Stimulated activated CD8-positive, alpha-beta memory T cell treated with anti-CD3 and anti-CD28 coated beads, Interleukin-7, amount 100 ng/mL, for 48 hours (primary cell): ENCODE data around the gene HOXC10.

Experiments used
- DNase-seq, 2 donors: peaks; one replicate each; pipeline ENCODE4 v3.0.0-alpha.2; 2020; ENCODE audit warnings: low read depth in 1 of 2; ENCODE audit errors: extremely low read depth in 1 of 2

The HOXC10 gene

DNA sequence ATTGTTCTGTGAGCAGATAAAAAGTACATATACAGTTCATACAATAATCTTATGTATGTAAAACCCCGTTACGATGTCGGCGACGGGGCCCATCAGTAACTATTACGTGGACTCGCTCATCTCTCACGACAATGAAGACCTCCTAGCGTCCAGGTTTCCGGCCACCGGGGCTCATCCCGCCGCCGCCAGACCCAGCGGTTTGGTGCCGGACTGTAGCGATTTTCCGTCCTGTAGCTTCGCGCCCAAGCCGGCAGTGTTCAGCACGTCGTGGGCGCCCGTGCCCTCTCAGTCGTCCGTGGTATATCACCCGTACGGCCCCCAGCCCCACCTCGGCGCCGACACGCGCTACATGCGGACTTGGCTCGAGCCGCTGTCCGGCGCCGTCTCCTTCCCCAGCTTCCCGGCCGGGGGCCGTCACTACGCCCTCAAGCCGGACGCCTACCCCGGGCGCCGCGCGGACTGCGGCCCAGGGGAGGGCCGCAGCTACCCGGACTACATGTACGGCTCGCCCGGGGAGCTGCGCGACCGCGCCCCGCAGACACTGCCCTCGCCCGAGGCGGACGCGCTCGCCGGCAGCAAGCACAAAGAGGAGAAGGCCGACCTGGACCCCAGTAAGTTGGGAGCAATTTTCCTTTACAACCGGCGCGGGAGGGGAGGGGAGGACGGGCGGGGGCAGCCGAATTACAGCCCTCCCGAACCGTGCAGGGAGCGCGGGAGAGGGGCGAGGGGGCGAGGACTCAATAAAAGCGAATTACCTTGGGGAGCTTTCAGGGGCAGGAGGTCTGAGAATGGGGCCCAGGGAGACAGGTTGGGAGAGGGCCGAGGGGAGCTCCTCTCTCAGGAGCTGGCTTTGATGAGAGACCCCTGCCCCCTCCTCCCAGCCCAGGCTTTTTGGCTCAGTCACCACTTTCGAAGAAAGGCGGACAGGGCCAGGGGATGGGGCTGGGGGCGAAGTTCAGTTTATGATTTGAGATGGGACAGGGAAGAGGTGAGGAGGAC is 15.5 kb downstream of the HOXC10 start, which contains the start of gene HOXC9:
Gene HOXC9, plus strand, starts transcription at position 46 of the 999 bp plus-strand sequence. Its CDS starts 28 bp downstream, at position 74.
- DNase-seq, result no peak

DNA sequence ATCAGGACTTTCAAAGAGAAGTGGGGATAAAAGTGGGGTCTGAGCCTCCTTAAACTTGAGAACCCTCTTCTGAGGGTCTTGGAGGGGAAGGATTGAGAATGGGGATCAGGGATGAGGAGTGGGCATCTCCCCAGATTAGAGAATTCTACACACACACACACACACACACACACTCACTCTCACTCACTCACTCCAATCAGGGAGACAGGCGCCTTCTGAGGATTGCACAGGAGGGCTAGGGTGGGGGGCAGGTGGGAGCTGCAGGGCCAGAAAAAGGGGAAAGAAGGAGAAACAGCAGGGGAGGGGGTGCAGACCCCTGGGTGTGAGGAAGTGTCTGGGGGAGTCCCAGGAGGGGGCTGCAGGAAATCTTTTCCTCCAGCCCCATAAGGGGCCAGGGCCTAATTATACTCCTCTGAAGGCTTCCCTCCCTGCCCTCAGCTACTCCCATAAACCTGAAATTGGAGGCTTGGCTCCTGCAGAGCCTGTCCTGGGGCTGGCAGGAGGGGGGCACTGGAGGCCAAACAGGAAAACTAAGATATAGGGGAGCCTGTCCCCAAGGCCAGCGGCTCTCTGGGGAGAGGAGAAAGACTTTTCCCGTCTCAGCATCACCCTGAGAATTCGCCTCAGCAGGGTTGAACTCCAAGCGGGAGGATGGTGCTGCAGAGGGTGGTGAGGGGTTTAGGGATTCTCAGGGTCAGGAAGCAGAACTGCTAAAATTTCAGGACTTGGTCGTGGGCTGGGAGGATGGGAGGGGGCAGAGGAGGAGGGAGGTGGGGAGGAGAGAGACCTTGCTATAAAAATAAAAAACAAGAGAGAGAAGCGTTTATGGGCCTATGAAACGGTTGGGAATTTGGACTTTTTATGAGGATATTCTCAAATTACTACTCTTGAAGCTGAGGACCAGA is 16.6 kb downstream of the HOXC10 start:
- no peak for DNase-seq

DNA sequence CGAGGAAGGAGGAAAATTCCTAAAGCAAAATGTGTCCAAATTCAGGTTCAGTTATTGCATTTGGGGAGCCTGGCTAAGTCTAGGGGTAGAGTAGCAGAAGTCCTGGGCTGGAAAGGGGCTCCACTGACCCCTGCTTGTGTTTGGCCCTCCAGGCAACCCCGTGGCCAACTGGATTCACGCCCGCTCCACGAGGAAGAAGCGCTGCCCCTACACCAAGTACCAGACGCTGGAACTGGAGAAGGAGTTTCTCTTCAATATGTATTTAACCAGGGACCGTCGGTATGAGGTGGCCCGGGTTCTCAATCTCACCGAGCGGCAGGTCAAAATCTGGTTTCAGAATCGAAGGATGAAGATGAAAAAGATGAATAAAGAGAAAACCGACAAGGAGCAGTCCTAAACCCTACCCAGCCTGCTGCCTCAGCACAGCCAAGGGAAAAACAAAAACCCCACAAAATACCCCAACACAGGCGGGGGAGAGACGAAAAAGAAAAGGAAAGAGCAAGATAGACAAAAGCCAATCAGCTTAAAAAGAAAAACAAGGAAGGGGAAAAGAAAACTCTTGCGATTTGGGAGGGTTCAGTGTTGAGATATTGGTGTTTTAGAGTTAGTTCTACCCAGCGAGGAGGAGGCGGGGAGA is 17.4 kb downstream of the HOXC10 start:
- DNase-seq, result no peak

DNA sequence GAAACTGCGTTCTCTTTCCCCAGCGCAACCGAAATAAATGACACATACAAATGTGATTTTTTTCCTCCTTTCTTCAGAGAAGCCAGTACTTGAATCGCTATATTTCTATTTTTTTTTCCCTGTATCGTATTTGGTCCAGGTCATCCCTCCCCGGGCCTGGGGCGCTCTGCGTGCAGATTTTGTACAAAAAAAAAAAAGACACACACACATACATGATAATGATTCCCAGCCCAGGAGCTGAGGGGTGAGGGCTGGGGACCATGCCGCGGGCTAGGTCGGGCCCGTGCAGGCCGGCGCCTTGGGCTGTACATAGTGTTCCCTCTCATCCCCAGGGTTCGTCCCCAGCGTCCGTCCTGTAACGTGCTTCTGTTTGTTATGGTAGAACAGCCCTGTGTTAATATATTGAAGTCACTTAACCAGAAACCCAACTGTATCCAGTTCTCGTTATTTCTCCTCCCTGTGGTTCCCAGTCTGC is 18.0 kb downstream of the HOXC10 start:
- DNase-seq, result no peak

DNA sequence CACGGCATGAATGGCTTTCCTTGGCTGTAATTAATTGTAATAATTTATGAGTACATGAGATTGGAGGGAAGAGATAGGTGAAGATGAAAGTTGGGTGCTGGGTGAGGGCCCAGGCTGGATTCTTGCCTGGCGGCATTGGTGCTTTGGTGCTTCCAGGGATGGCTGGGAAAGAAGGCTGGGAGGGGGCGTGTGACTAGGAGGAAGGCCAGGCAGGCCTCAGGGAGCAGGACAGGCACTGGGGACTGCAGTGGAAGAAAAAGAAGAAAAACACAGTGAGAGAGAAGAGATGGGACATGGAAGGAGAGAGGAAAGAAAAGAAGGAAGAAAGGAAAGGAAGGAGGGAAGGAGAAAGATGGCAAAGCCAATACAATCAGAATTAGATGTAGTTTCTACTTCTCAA is 18.7 kb downstream of the HOXC10 start:
- no peak for DNase-seq

DNA sequence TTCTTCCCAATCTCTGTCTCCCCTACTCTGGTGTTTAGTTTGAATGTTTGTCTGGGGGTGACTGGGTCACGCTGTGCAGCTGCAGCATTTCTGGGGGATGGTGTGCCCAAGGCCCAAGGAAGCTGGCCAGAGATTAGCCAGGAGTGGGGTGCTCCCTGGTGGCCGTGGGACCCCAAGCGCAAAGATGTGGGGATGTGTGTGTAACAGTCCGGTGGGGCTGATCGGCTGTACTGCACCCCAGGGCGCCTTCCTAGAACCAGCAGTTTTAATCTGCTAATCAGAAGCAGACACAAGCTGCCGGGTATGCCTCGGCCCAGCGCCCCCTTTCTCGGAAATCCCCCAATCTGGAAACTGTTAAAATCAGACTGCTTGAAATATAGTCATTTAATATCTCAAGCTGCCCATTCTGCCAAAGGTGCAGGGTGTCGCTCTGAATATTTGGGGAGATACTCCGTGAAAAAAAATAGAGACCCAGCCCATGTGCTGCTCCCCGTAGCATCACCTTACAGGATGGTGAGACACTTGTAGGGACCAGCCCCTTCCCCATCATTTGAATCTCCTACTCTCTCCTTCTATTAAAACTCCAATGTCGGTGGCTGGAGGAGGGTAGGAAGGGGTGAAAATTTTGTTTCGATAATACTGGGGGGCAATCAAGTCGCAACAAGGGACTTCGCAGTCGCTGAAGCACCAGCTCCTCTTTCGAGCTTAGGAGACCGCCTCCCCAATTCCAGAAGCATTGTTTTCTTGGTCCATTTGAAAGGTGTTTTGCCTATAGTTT is 19.3 kb downstream of the HOXC10 start:
- DNase-seq, result no peak

DNA sequence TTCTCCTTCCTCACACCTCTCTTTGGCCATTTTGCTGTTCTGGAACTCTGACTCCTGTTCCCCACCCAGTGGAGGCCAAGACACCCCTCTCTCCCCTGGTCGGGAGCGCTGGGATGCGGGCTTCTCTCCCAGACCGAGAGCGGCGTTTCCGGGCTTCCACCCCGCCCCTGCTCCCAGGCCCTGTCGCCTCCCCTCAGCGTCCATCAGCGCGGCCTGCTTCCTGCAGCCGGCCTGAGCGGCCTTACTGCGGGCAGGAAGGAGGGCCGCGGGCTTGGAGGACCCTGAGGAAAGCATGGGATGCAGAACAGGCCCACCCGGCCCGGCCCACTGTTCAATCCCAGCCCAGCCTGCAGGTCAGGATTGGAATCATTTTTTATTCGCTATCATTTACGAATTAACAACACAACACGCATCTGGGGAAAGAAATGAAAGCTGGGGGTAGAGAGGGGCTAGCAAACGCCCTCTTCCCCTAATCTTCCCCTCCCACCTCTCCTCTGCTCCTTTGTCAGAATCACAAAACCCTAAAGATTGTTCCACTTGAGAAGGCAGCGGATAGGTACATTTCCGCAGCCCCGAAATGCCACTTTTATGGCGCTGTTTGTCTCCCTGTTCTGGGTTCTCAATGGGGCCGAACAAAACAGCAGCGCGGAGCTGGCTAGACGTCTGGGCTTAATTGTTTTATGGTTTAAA is 20.0 kb downstream of the HOXC10 start:
- DNase-seq, result no peak

DNA sequence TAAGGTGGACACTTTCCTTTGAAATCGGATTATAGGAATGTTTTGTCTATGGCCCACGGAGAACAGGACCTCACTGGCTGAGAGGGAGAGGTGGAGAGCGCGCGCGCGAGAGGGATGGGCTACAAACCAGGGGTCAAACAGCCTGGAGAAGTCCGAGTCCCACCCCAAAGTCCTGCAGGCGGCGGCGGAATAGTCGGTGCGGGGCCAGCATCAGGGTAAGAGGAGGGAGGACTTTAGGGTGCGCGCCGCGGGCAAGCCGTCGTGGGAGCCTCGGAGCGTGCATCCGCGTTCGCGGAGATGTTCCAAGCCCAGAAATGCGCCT is 20.5 kb downstream of the HOXC10 start:
- DNase-seq, result no peak

DNA sequence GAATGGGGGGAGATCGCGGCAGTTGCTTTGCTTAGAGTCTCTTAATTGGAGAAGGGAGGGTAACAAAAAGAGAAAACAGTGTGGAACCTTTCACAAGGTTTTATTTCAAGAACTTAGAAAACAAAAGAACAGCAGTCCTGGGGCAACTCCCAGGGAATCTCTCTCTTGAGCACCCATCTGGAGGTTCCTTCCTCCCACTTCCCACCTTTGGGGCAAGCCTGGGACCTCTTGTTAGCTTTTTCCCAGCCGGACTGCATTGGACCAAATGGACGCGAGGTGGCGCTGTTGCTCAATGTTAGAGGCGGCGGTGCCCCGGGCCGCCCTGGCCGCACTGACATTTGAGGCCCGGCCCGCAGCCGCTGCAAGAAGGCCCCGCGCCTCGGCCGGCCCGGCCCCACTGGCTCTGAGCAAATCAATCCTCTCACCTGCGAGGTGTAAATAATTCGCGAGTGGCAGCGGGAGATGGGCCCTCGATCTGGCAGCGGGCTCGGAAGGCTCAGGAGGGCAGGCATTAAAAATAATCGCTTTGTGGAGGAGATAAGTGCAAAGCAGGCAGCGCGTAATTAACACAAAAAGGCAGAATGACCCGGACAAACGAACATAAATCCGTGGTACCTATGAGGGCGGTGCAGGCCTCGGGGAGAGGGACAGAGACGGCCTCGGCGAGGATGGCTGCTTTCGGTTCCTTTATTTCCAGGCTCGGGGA is 21.1 kb downstream of the HOXC10 start:
- peak; percentile 54 to 69 for DNase-seq

DNA sequence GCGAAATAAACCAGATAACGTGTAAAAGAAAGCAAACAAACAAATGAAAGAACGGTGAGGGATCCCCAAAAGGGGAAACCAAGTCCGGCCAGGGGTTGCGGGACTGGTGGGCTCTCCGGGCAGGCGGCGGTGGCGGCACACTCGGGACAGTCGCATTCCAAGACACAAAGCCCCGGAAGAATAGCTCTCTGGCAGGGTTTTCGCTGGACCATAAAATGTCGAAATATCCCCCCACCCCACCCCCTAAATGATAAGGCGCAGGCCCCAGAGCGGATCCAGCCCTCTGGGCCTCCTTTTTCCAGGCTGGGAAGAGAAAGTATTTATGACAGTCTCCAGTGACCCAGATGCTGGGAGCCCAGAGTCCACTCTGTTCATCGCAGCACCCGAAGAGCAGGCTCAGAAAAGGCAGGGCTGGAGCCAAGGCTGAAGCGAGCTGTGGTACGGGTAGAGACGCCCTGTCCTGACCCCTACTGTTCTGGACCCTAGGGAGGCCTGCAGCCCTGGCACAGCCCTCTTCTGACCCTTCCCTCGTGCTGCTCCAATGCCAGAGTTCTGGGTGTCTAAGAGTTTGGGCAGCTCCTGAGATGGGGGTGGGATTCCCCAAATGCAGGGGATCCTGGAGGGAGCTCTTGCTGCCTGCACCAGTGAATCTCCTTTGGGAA is 21.7 kb downstream of the HOXC10 start:
- no peak for DNase-seq

DNA sequence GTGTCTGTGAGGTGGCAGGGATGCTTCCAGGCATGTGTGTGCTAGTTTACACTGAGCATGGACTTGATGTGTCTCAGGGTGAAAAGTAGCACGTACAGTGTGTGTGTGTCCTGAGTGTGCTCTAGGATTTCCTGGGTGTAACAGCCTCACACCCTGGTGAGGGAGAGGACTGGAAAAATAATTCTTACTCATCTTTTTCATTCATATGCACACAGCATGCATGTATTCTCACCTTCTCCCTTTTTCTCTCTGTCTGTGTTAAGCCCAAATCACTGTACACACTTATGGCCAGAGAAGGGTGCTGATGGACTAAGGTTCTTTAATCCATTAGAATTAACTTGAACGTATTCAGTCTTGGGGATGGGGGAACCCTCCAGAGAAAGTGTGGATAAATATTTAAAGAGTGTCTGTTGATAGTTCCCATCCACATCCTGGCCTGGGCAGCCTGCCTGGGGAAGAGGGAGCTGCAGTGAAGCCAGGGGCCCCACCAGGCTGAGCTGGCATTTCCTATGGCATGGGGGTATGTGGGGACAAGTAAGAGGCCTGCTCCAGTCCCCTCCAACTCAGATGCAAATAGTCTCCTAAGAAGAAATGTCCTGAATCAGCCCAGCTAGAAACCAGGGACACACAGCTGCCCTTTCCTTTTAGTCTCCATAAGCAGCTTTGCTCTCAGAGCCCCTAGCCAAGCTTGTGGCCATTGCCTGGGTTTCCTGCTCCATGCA is 22.8 kb downstream of the HOXC10 start:
- no peak for DNase-seq

DNA sequence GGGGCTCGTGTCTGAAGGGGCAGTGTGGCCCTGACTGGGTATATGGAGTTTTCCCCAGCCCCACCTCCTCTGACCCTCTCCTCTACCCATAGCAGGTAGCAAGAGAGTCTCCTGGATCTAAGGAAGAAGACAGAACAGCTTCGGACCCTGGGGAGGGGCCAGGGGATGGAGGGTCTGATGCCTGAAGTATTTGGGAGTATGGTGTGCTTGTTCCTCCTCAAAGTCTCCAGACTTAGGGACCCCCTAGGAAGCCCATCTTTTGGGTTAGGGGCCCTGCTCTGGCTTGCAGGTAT is 23.3 kb downstream of the HOXC10 start:
- no peak for DNase-seq

DNA sequence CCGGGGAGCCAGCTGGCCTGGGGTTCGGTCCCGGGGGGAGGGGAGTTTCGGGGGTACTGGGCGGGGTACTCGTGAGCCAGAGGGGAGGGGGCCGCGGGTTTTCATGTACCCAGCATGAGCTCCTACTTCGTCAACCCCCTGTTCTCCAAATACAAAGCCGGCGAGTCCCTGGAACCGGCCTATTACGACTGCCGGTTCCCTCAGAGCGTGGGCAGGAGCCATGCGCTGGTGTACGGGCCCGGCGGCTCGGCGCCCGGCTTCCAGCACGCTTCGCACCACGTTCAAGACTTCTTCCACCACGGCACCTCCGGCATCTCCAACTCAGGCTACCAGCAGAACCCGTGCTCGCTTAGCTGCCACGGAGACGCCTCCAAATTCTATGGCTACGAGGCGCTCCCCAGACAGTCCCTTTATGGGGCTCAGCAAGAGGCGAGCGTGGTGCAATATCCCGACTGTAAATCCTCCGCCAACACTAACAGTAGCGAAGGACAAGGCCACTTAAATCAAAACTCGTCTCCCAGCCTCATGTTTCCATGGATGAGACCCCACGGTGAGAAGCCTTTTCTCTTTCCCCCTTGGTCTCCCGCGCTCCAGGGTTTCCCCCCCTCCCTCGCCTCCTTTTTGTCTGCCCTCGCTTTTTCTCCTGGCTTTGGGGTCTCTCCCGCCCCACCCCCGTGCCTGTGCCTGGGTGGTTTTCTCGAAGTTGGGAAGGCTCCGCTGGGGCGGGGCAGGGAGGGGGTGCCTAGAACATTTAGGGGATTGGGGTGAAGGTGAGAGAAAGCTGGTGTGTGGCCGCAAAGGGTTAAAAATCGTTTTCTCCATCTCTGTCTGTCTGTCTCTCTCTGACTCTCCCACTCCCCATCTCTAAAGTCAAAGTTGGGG is 24.5 kb downstream of the HOXC10 start:
- DNase-seq, result no peak

DNA sequence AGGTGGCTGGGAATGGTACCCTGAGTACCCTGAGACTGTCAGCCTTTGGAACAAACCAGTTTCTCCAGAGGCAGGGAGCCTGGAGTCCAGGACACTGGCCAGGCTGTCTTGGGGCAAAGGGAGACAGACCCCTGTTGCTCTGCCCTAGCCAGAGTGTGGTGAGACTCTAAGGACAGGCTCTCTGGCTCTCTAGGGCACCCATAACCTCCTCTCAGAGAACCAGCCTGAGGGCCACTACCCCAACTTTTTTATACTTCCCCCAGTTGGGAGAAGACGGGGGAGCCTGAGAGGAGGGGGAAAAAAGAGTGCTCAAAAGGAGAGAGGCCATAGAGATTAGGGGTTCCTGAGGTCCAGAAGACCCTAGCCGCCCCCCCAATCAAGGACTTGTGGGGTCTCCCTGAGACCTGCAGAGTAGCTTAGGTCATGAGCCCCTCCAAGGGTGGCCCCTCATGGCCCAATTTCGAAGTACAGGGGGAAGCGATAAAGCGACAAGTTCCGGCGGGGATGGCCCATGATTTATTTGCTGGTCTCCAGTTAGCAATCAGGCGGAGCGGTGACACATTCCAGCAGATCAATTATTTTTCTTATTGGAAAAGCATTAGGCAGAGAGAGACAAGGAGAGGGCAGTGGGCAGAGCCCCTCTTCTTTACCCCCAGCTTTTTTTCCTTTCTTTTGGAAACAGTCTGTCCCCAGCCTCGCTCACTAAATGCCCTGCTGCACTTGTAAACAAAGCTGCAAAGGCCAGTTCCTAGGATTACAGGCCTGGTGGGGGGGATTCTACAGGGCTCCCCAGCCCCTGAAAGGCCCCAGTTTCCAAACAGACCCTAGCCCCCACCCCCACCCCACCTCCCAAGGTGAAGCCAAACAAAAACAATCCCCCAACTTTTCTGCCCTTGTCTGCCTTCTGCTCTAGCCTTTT is 25.4 kb downstream of the HOXC10 start:
- DNase-seq, result no peak

DNA sequence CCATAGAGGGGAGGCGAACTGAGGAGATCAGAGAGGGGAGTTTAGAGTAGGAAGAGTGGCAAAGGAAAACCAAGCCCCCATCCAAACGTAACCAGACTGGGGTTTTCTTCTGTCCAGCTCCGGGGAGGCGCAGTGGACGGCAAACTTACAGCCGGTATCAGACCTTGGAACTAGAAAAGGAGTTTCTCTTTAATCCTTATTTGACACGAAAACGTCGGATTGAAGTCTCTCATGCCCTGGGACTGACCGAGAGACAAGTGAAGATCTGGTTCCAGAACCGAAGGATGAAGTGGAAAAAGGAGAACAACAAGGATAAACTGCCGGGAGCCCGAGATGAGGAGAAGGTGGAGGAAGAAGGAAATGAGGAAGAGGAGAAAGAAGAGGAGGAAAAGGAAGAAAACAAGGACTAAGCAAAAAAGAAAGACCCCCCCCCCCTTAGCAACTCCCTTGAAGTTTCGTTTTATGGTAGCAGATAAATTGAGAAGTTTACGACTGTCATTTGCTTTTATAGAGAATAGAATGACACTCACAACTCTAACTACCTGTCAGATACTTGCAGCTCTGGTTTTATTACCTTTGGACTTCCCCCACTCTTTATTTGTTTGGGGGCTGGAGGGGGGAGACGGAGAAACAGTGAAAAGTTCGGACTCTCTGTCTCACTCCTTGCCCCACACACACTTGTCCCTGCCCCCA is 26.2 kb downstream of the HOXC10 start:
- no peak for DNase-seq
